IMR-90 (cell line): ENCODE results near the gene KCNAB1. TPM values are rescaled to one million over a fixed set of nuclear protein-coding genes. Genes with fewer than 3 reads are reported as not detected.
A peak's percentile ranks its signal among the peaks of the same experiment; 100 is the strongest.

Source experiments
- ATAC-seq: fragments of 200-7000 bp; cut with Tn5 transposase; 2 replicates; pipeline ENCODE4 v1.9.1; 2020; ENCODE audit warnings: low read depth, mild to moderate bottlenecking, moderate library complexity
- BruUV-seq: library from RNA; stranded (reverse); fragments of 400-500 nt; replicated peaks from 2 replicates; lab custom pipeline; 2021; lab: Mats Ljungman, UMichigan
- CTCF ChIA-PET: fragments of 300-600 bp; formaldehyde crosslinking; extraction: SDS; loops from one replicate; lab custom pipeline; 2021; ENCODE audit warnings: antibody characterized with exemption; lab: Yijun Ruan, JAX
- POLR2A ChIA-PET: fragments of 300-600 bp; sonication (Branson Sonifier 250); formaldehyde crosslinking; loops from one replicate; lab custom pipeline; 2022; ENCODE audit warnings: antibody characterized with exemption; ENCODE audit not compliant: unreplicated experiment; lab: Charles Lee
- DNase-seq: peaks from one replicate; pipeline ENCODE4 v3.0.0; 2013
- H2AFZ ChIP-seq: replicated peaks from 2 replicates; pipeline ENCODE3; 2013; ENCODE audit warnings: low read length, mild to moderate bottlenecking; ENCODE audit not compliant: poor library complexity
- H2AK5ac ChIP-seq: 2 replicates; pipeline ENCODE4 v1.6.1; 2013; ENCODE audit warnings: low read depth, low read length, inconsistent platforms
- H2AK9ac ChIP-seq: replicated peaks from 2 replicates; pipeline ENCODE3; 2013; ENCODE audit warnings: mild to moderate bottlenecking, low read depth, low read length, moderate library complexity; ENCODE audit not compliant: poor library complexity
- H2BK120ac ChIP-seq: 2 replicates; pipeline ENCODE4 v1.6.1; 2013; ENCODE audit warnings: low read depth, low read length, inconsistent platforms
- H2BK15ac ChIP-seq: 3 replicates; pipeline ENCODE4 v1.6.1; 2013; ENCODE audit warnings: low read depth, low read length, inconsistent platforms
- H2BK20ac ChIP-seq: 2 replicates; pipeline ENCODE4 v1.6.1; 2013; ENCODE audit warnings: low read depth, mild to moderate bottlenecking, inconsistent platforms, low read length, moderate library complexity
- H2BK5ac ChIP-seq: 2 replicates; pipeline ENCODE4 v1.6.1; 2013; ENCODE audit warnings: mild to moderate bottlenecking, low read depth, low read length, inconsistent platforms; ENCODE audit not compliant: poor library complexity, severe bottlenecking
- H3K14ac ChIP-seq: replicated peaks from 2 replicates; pipeline ENCODE4 v1.6.1; 2013; ENCODE audit warnings: low read depth, low read length, inconsistent platforms
- H3K18ac ChIP-seq: 2 replicates; pipeline ENCODE4 v1.6.1; 2013; ENCODE audit warnings: low read depth, low read length, control low read depth
- H3K23ac ChIP-seq: 2 replicates; pipeline ENCODE4 v1.6.1; 2013; ENCODE audit warnings: low read depth, low read length, inconsistent platforms
- H3K27ac ChIP-seq: 2 replicates; pipeline ENCODE4 v1.5.1; 2013; ENCODE audit warnings: mild to moderate bottlenecking, control low read depth, low read length; ENCODE audit not compliant: insufficient read depth
- H3K27me3 ChIP-seq: 2 replicates; pipeline ENCODE4 v1.6.1; 2013; ENCODE audit warnings: low read length; ENCODE audit not compliant: control insufficient read depth, insufficient read depth
- H3K36me3 ChIP-seq: 2 replicates; pipeline ENCODE4 v1.6.1; 2013; ENCODE audit warnings: low read length, mixed read lengths; ENCODE audit not compliant: control insufficient read depth, insufficient read depth
- H3K4ac ChIP-seq: 2 replicates; pipeline ENCODE4 v1.6.1; 2013; ENCODE audit warnings: low read depth, low read length, inconsistent platforms
- H3K4me1 ChIP-seq: 2 replicates; pipeline ENCODE4 v1.6.1; 2013; ENCODE audit warnings: low read length, mixed read lengths; ENCODE audit not compliant: control insufficient read depth, insufficient read depth
- H3K4me2 ChIP-seq: 2 replicates; pipeline ENCODE4 v1.6.1; 2013; ENCODE audit warnings: low read depth, mild to moderate bottlenecking, control low read depth, low read length, moderate library complexity
- H3K4me3 ChIP-seq: 2 replicates; pipeline ENCODE4 v1.5.1; 2013; ENCODE audit warnings: low read depth, mild to moderate bottlenecking, control low read depth, low read length, moderate library complexity; ENCODE audit not compliant: insufficient read depth
- H3K56ac ChIP-seq: 2 replicates; pipeline ENCODE4 v1.6.1; 2013; ENCODE audit warnings: low read length, inconsistent platforms; ENCODE audit not compliant: insufficient read depth; ENCODE audit errors: extremely low read depth
- H3K79me1 ChIP-seq, 2 experiments: 2 replicates each; pipeline ENCODE4 v1.6.1; 2013; ENCODE audit warnings: low read length in 2 of 2, inconsistent platforms in 1 of 2, low read depth in 1 of 2
- H3K9ac ChIP-seq: 2 replicates; pipeline ENCODE4 v1.6.1; 2013; ENCODE audit warnings: low read depth, low read length, control low read depth
- H3K9me1 ChIP-seq: 2 replicates; pipeline ENCODE4 v1.6.1; 2013; ENCODE audit warnings: low read length, inconsistent platforms; ENCODE audit not compliant: insufficient read depth
- H3K9me3 ChIP-seq: 2 replicates; pipeline ENCODE4 v1.6.1; 2013; ENCODE audit warnings: low read length; ENCODE audit not compliant: control insufficient read depth, insufficient read depth
- H4K20me1 ChIP-seq: 2 replicates; pipeline ENCODE4 v1.6.1; 2013; ENCODE audit warnings: low read length, inconsistent platforms; ENCODE audit not compliant: insufficient read depth
- H4K5ac ChIP-seq: 2 replicates; pipeline ENCODE4 v1.6.1; 2013; ENCODE audit warnings: mild to moderate bottlenecking, low read depth, low read length, control low read depth
- H4K8ac ChIP-seq, 2 experiments: 2 replicates each; pipeline ENCODE4 v1.6.1; 2013; ENCODE audit warnings: low read depth in 2 of 2, low read length in 2 of 2, control low read depth in 1 of 2, inconsistent platforms in 1 of 2
- H4K91ac ChIP-seq: 2 replicates; pipeline ENCODE4 v1.6.1; 2013; ENCODE audit warnings: low read depth, low read length, inconsistent platforms; ENCODE audit not compliant: insufficient read depth
- CEBPB ChIP-seq: IDR thresholded peaks from 2 replicates; pipeline ENCODE4 v1.6.1; 2012; ENCODE audit warnings: low read depth, low read length, improper control_type of control experiment
- SMC3 ChIP-seq: fragments of 150-350 bp; IDR thresholded peaks from 2 replicates; pipeline ENCODE4 v1.6.1; 2016; ENCODE audit warnings: low read depth, mild to moderate bottlenecking, antibody characterized with exemption, low read length, moderate library complexity
- WGBS, 2 experiments: methylation state at CpG; one replicate each; pipeline versions ENCODE4 v1.1.5 to v1.1.7; 2013; ENCODE audit warnings: missing lambda C conversion rate in 2 of 2; ENCODE audit not compliant: insufficient read length in 1 of 2; ENCODE audit errors: extremely low coverage in 2 of 2; 5-methylcytosine and 5-hydroxymethylcytosine counted together
- dilution Hi-C: fragments of 300-500 bp; cut with HindIII; formaldehyde crosslinking; loops from one replicate; pipeline ENCODE4 v1.14.3; 2018; ENCODE audit warnings: low sequenced_read_pairs; ENCODE audit not compliant: unreplicated experiment
- in situ Hi-C: fragments of 300-500 bp; cut with MboI; formaldehyde crosslinking; loops from 3 replicates; pipeline ENCODE4 v1.14.3; 2019; ENCODE audit warnings: low sequenced_read_pairs, inconsistent platforms, mixed read lengths
- intact Hi-C: fragments of 100-400 bp; cut with micrococcal nuclease; formaldehyde crosslinking; loops from 2 replicates; pipeline ENCODE4 v1.10.0; 2022
- polyA plus RNA-seq, 3 experiments: library from polyadenylated mRNA; depleted of rRNA; stranded (reverse); fragments of >200 nt; gene quantifications; 2 replicates each; pipeline ENCODE4 v1.2.3, GENCODE V29; 2012; ENCODE audit warnings: low replicate concordance in 1 of 3
- total RNA-seq: library from RNA; depleted of rRNA; stranded (reverse); fragments of >200 nt; gene quantifications from 2 replicates; pipeline ENCODE4 v1.2.3, GENCODE V29; 2012

The KCNAB1 gene
- total and polyA plus RNA-seq, 2 of the 4 experiments (the other 2 are of a cell fraction): under 0.01 to 0.07 TPM

- Histone ChIP-seq H2AK9ac (no peak overlapping the region), H3K9me1 (no peaks in the 10 kb centered on the region), H2AK5ac (no peak overlapping the region), H3K14ac (no peak overlapping the region), H4K8ac (no peak overlapping the region), H2BK120ac (no peak overlapping the region), H3K18ac (no peak overlapping the region), H3K9ac (no peak overlapping the region), H3K27ac (no peak overlapping the region), H4K91ac (no peak overlapping the region), H4K5ac (no peak overlapping the region), H3K4me3 (no peak overlapping the region), H2BK20ac (peak overlapping the region; percentile 49; the same call in 1 of the 2 replicates), H2BK5ac (no peak overlapping the region), H3K23ac (no peak overlapping the region), H3K56ac (no peak overlapping the region), H3K79me1 (no peaks in the 10 kb centered on the region), H3K36me3 (no peaks in the 10 kb centered on the region), H2BK15ac (no peak overlapping the region), H3K9me3 (no peaks in the 10 kb centered on the region), H2AFZ (no peak overlapping the region), H3K4me1 (no peaks in the 10 kb centered on the region), H4K20me1 (no peaks in the 10 kb centered on the region), H3K4ac (no peak overlapping the region), H3K4me2 (no peak overlapping the region), H3K27me3 (no peaks in the 10 kb centered on the region)
- intact Hi-C loops: no loop called here
- DNase-seq: peak; percentile 72
- CTCF ChIA-PET: no interaction called here
- dilution Hi-C loops: no loop called here
- BruUV-seq: no TSS peak
- POLR2A ChIA-PET: no interaction called here
- whole genome bisulfite sequencing, 2 experiments: 67% methylated on average over 1 of the region's 2 CpGs; no CpG with 5 or more reads in 1 of the 2 experiments
- in situ Hi-C loops: no loop called here
- ATAC-seq: no peak
- no peak for TF ChIP-seq SMC3
- peak; percentile 61; the same call in 1 of the 2 replicates for TF ChIP-seq CEBPB
Observed at GRCh38 chr3:156181509-156181908, 61.1 kb downstream of the KCNAB1 start.
